Erythroblast (primary cell): Measurements from ENCODE around the gene IDH3A.

Experiments used
- GATA1 ChIP-seq: IDR thresholded peaks from 2 replicates; pipeline ENCODE4 v1.6.1; 2011; ENCODE audit warnings: low read depth, mild to moderate bottlenecking, control low read depth, low read length, moderate library complexity
- POLR2A ChIP-seq: IDR thresholded peaks from 2 replicates; pipeline ENCODE4 v1.6.1; 2011; ENCODE audit warnings: mild to moderate bottlenecking, low read length

DNA sequence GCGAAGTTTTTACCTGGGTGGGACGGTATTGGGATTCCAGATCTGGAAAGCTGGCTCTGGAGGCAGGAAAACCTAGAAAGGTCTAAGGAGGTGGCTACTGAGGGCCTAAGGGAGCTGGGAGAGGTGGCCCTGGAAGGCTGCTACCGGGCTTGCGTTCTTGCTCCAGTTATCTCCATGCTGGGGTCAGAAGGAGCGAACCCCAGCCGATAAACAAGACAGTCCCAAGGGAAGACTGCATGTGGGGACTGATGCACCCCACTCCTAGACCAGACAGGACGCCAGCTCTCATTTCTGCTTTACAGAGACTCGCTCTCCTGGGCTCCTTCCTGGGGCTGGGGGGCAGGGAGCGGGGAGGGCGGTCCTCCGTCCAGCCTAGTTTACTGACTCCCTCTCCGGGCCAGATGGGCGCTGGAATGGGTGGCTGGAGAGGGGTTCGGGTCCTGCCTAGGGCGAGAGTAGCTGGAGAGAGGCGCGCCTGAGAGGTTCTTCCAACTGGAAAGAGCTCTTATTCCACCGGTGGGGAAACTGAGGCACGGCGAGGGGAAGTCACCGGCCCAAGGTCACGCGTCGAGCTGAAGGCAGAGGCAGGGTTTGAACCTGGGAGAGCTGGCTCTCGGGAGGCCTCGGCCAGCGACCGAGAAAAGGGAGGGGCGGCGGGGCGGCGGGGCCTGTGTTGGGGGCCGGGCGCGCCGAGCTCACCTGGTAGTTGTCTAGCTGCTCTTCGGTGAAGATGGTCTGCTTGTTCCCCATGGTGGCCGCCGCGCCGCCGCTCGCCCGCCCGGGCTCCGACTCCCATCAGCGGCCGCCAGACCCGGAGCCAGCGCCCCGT lies 18.5 kb upstream of the IDH3A start:
- TF ChIP-seq POLR2A: no peak
- TF ChIP-seq GATA1: no peak
